Esophagus mucosa (tissue), 1 donor: ENCODE measurements around the gene DYNLL1. TPM values are rescaled to one million over a fixed set of nuclear protein-coding genes. Genes with fewer than 3 reads are reported as not detected.
"Not testable (repeated sequence)": the region's sequence is repeated elsewhere in the genome, so short reads cannot be mapped to it uniquely, and the experiment has no call there.

Experiments
- ATAC-seq: fragments of 200-7000 bp; cut with Tn5 transposase; one replicate; pipeline ENCODE4 v1.9.1; 2020
- total RNA-seq: library from RNA; stranded (reverse); gene quantifications from one replicate; pipeline ENCODE4 v1.2.4, GENCODE V29; 2023
- donor health status: DM: yes; HTN: yes; CAD: no.

The DYNLL1 gene
- total RNA-seq, 1 donor from 2014 or later = 621 TPM

DNA sequence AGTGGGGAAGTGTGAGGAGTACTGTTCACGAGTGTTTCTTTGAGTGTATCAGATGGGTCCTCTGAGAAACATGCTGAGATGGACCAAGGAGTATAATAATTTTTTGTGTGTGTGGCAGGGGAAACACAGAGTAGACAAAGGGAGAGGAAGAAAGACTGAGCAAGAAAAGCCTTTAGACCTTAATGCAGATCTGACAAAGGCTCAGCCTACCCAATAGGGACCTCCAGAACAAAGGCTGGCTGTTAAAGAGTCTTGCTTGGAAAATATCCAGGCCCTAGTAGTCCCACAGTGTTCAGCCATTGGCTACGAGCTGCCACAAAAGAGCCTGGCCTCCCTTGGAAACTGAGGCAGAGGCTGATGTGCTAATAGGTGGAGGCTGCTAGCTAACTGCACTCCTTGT, 19.6 kb downstream of the DYNLL1 start:
- ATAC-seq = no peak

- not testable (repeated sequence) for ATAC-seq
These were observed 23.4 kb downstream of the DYNLL1 start for GRCh38 chr12:120519324-120519723.

- no peak for ATAC-seq
These were observed 26.7 kb downstream of the DYNLL1 start for GRCh38 chr12:120522568-120522967.

DNA sequence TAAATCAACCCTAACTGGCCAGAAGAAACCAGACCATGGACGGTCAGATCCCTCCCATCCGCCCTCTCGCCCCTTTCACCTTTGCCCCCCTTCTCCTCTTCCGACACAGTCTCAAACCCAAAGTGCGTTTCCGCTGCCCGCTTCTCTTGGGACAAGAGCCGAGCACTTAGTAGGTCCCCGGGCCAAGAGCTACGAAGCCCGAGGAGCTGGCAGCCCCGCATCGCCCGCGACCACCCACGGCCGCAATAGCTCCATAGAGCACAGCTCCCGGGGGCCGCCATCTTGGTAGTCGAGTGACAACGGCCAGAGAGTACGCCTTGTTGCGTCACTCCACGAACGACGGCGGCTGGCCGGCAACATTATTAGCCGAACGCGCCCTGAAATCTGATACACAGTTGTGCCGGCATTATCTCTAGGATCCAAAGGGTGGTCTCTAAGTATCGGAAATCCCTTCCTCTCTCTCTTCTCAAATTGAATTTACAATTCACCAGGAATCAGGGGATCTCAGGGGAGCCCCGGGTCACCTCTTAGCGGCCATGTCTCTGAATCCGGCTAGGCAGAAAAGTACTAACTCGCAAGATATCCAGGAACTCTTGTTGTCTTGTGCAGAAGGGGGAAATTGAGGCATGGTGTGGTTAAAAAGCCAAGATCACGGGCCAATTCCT, 33.1 kb downstream of the DYNLL1 start, which contains the start of gene COQ5:
TSS of gene COQ5 (minus strand) at position 298 of the 665 bp plus-strand sequence. CDS start at position 281, 17 bp downstream.
- ATAC-seq = peak; percentile 88

DNA sequence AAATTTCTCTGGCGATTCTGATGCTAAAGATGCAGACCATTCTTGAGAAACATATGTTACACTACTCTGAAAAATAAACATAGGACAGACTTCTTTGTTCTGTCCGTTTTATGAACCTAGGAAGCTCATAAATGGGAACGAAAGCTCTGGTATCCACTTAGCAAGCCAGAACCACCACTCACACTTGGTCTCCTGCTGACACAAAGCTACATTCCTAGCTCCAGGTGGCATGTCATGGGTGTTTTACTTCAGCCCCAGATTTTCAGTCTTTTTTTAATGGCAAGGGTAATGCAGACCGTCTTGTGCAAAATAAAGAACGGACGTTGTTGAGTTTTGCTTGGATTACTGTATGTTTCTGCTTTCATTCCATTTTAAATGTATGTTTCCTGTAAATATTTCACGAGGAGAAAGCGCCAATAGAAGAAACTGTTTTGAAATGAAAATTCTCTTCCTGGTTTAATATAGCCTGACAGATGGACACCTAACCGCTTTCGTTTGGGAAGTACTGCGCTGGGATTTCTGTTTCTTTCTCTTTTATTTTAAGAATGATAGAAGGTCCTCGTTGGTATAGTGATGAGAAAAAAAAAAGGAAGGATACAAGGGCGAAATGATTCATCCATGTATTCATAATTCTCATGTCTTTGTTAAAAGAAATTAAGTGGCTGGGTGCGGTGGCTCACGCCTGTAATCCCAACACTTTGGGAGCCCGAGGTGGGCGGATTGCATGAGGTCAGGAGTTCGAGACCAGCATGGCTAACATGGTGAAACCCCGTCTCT, 33.9 kb downstream of the DYNLL1 start:
- peak; percentile 45 for ATAC-seq

GRCh38 chr12:120530418-120530761, 34.5 kb downstream of the DYNLL1 start:
- not testable (repeated sequence) for ATAC-seq

- no peak for ATAC-seq
These were observed 36.9 kb downstream of the DYNLL1 start for GRCh38 chr12:120532701-120533238.

GRCh38 chr12:120534203-120534702, 38.3 kb downstream of the DYNLL1 start, which contains the start of gene RNF10:
TSS of gene RNF10 (plus strand) at chr12:120534356. CDS start at chr12:120534812, 456 bp downstream.
- ATAC-seq = peak; percentile 79

DNA sequence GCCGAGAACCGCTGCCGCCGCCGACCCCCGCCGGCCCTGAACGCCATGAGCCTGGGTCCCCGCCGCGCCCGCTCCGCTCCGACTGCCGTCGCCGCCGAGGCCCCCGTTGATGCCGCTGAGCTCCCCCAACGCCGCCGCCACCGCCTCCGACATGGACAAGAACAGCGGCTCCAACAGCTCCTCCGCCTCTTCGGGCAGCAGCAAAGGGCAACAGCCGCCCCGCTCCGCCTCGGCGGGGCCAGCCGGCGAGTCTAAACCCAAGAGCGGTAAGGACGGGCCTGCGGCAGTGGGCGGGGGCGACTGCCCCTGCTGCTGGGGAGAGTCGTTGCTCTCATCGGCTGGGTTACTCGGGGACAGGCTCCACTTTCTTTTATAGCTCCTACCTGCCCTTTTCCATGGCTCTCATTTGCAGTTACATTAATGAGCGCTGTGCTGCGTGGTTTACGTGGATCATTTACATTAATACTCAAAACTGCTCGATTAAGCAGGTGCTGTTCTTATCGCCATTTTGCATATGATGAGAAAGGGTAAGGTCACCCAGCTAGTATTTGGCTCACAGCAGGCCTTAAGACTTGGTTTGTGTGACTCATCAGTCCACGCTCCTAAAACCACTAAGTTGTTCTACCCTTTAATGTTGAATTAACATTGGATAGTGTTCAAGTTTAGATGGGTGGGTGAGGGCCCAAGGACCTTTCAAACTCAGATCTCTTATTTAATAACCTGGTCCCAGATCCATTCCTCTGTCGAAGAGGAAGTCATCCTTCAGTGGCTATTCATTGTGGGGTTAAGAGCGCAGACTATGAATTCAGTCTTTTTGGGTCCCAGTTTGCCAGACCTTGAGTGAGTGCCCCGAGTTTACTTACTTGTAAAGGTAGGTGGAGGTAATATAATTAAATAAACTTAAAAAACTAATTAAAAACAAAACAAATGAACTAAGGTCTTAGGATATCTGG, 39.1 kb downstream of the DYNLL1 start:
- ATAC-seq = peak; percentile 67

GRCh38 chr12:120536064-120536791, 40.3 kb downstream of the DYNLL1 start:
- ATAC-seq = no peak

DNA sequence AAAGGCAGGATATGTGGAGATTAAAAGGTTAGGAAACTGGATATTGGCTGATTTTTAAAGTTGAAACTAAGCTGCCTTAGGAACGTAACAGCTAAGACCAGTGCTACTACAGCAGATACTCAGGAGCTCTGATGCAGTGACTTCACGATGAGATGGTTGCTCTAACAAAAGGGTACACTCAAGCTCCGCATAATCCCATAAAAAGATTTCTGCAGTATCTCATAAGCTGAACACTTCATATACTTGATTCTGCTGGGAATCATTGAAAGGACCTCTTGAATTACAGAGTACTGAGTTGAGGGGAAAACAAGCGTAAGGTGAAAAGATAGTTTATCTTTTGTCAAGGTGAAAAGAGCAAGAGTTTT, 41.9 kb downstream of the DYNLL1 start:
- no peak for ATAC-seq

DNA sequence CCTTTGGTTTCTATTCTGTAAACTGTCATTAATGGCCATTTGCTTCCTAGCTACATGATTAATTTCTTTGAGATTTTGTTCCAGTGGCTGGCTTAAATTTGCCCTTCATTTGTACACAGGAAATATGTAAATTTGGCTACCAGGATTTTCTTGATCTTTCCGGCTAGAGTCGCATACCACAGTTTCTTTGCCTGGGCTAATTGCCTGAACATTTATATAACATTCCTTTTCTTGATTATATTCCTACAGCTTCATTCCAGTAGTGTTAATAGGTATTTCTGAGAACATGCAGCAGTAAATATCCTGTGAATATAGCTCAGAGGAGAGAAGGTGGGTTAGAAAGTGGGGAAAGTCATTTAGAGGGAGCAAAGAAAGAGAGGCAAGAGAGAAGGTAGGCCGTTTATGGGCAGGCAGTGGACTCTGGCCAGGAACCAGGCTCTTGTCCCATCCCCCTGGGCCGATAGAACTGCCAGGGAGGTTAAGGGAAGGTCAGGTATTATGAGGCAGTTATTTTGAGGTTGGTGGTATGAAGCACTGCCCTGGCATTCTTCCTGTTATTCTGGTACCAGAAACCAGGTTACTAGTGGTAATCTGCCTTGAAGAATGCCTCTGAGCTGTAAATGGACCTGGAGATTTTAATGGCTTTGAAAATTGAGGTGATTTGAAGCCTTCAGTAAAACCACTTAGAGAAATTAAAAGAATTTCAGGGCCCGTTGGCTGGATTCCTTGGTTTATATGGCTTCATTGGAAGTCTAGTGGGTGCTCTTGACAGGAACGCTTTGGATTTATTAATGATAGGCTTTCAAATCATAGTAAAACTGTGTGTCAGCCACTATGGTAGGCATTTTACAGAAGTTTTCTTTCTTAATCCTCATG, 42.6 kb downstream of the DYNLL1 start:
- peak; percentile 59 for ATAC-seq

- peak; percentile 27 for ATAC-seq
These were observed 43.4 kb downstream of the DYNLL1 start for GRCh38 chr12:120539303-120539702.

GRCh38 chr12:120540445-120540844, 44.5 kb downstream of the DYNLL1 start:
- no peak for ATAC-seq

DNA sequence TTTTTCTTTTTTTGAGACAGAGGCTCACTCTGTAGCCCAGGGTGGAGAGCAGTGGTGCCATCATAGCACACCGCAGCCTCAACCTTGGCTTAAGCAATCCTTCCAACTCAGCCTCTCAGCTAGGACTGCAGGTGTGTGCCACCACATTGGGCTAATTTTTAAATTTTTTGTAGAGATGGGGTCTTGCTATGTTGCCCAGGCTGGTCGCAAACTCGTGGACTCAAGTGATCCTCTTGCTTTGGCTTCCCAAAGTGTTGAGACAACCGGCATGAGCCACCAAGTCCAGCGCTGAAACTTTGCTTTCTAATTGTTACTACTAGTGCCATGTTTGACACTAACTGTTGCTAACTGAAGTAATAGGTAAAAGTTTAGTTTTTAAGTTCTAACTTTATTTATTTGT, 46.3 kb downstream of the DYNLL1 start:
- no peak for ATAC-seq

- ATAC-seq = no peak
These were observed 48.8 kb downstream of the DYNLL1 start for GRCh38 chr12:120544691-120545090.

DNA sequence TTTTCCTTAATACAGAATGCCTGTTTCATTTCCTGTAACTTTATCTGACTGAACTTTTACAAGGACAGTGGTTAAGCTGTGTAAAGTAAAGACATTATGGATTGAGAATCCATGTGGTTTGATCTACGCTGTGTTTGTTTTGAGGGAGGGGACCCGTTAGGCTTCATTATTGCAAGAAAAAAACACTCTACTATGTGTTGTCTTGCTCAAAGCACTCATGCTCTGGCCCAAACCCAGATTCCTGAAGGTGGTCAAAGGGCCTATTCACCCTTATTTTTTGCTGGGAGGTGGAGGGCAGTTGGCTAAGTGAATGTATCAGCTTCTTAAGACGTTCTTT, 50.1 kb downstream of the DYNLL1 start:
- ATAC-seq = no peak
